COR-L47 (cell line): Measurements from ENCODE around the gene VPS26C.
A peak's percentile ranks its signal among the peaks of the same experiment; 100 is the strongest.
"Not testable (repeated sequence)": the region's sequence is repeated elsewhere in the genome, so short reads cannot be mapped to it uniquely, and the experiment has no call there.

ENCODE experiments used
- DNase-seq: peaks from one replicate; lab custom pipeline; 2025; lab: John Stamatoyannopoulos, UW

VPS26C gene

DNA sequence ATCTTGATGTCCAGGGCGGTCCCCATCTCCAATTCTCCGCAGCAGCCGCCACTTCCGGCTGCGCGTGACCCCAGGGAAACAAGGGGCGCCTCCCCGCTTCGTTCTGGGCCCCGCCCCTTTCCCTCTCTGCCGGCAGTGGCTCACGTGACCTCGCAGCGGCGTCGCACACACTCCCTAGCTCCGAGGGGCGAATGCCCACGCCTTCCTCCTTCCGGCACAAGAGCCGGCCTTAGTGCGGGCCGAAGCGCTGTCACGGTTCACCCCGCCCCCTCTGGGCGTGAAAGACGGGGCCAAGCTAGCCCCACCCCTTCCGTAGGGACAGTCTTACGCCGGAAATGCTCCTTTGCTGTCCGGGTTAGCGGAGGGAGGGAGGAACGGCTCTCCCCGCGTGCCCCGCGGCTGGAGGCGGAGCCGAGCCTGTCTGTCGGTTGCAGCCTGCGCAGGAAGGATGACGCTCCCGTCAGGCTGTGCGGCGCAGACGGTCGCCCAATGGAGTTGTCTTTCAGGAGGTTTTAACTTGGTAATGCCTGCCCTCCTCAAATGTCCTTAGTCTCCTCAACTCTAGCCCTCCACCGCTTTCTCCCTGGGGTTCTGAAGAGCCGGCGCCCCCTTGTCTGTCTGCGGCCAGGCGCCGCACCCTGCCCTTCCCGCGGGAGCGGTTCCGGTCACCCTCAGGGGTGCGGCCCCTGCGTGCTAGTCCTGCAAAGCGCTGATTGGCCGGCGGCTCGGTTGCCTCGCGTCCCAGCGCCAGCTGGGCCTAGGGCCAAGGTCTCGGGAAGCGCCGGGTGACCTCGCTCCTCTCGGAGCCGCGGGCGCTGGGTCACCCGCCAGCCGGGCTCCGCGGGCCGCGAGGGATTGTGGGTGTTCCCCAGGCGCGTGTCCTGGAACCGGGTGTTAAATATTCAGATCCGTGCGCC is at the start of gene VPS26C:
Gene VPS26C, minus strand, starts transcription at position 66 of the 917 bp plus-strand sequence. Its CDS starts 40 bp downstream, at position 26.
- DNase-seq: peak; percentile 99

DNA sequence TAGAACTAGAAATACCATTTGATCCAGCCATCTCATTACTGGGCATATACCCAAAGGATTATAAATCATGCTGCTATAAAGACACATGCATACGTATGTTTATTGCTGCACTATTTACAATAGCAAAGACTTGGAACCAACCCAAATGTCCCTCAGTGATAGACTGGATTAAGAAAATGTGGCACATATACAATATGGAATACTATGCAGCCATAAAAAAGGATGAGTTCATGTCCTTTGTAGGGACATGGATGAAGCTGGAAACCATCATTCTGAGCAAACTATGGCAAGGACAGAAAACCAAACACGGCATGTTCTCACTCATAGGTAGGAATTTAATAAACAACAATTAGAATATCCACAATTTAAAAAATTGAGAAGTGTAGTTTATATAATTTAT is 48.9 kb upstream of the VPS26C start:
- not testable (repeated sequence) for DNase-seq

GRCh38 chr21:37300114-37300751 is 33.1 kb upstream of the VPS26C start:
- no peak for DNase-seq

GRCh38 chr21:37297364-37297763 is 30.2 kb upstream of the VPS26C start:
- no peak for DNase-seq

DNA sequence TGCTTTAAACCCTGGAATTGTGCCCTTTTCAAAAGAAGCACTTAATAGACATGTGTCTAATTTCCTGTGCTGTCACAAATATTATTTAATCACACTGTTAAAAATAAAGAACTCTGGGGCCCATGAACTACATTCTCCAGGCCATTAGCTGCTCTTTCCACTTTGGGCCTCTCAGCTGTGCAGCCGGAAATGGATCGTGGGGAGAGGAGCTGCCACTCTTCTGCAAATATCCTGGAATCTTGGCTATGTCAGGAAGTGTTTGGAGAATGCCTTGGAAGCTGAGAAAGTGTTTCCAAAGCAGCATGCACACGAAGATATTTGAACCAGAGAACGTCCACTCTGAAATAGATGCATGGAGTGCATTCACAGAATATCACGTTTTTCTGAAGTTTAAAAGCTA is 27.5 kb upstream of the VPS26C start:
- DNase-seq: no peak

DNA sequence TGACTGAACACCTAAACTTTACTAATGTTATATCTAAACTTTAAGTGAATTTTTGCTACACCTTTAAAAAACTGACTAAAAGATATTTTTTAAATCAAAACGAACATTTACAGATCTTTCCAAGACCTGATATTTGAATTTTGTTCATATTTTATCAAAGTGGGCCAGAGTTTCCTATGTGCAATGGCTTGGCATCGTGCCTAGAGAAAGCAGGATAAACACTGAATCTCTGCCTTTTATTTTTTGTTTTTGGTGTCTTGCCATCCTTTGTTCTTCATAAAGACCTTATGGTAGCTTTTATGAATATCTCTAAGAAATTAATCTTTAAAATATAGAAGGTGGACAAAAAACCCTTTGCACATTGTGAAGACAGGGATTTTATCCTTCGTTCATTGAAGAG is 25.8 kb upstream of the VPS26C start:
- DNase-seq: no peak

DNA sequence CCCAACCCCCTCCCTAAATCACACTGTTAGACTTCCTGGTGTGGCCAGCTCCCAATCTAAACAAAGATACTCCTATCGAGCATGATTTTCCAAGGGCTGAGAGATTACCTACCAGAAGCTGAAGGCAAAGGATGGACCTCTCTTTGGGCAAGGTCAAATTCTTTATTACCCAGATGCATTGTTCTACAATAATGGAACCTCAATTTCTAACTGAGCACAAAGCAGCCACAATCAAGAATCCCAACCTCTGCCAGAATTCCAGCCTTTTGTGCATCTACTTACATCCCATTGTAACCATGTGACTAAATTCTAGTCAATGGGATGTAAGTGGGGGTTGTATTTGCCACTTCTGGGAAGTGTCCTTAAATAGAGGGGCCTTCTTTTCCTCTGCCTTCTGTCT is 24.9 kb upstream of the VPS26C start:
- DNase-seq: no peak

GRCh38 chr21:37283191-37283710 is 16.1 kb upstream of the VPS26C start:
- DNase-seq: not testable (repeated sequence)

GRCh38 chr21:37282602-37283001 is 15.5 kb upstream of the VPS26C start:
- DNase-seq: not testable (repeated sequence)

GRCh38 chr21:37281993-37282392 is 14.9 kb upstream of the VPS26C start:
- DNase-seq: peak; percentile 47

DNA sequence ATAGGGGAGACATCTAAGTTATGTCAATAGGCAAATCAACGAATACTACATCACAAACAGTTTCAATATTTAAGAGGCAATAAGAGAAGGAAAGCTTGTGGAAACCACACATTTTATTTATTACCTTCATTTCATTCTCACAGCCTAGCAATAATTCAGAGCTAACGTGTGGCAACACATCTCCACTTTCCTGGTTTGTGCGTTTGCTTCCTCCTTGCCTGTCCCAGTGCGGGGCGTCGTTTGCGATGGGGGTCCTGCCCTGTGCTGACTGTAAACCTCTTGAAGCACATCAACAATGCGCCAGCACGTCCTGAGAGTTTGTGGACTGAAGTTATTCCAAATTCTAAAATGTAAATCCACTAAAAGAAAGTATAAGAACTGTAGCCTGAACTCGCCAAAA is 14.4 kb upstream of the VPS26C start:
- DNase-seq: no peak

GRCh38 chr21:37279271-37279670 is 12.1 kb upstream of the VPS26C start:
- not testable (repeated sequence) for DNase-seq

- no peak for DNase-seq
These were observed 11.1 kb upstream of the VPS26C start for GRCh38 chr21:37278199-37278598.

DNA sequence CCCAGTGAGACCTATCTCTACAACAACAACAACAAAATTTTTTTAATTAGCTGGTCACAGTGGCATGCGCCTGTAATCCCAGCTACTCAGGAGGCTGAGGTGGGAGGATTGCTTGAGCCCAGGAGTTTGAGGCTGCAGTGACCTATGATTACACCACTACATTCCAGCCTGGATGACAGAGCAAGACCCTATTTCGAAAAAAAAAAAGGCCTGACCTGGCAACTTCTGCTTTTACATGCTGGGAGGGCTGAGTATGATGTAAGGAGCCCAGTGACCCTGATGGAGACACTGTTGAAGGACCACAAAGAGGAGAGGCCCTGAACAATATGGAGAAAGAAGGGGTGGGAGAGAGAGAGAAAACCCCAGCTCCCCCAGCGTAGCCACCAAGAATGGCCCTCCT is 9.2 kb upstream of the VPS26C start:
- DNase-seq: no peak

DNA sequence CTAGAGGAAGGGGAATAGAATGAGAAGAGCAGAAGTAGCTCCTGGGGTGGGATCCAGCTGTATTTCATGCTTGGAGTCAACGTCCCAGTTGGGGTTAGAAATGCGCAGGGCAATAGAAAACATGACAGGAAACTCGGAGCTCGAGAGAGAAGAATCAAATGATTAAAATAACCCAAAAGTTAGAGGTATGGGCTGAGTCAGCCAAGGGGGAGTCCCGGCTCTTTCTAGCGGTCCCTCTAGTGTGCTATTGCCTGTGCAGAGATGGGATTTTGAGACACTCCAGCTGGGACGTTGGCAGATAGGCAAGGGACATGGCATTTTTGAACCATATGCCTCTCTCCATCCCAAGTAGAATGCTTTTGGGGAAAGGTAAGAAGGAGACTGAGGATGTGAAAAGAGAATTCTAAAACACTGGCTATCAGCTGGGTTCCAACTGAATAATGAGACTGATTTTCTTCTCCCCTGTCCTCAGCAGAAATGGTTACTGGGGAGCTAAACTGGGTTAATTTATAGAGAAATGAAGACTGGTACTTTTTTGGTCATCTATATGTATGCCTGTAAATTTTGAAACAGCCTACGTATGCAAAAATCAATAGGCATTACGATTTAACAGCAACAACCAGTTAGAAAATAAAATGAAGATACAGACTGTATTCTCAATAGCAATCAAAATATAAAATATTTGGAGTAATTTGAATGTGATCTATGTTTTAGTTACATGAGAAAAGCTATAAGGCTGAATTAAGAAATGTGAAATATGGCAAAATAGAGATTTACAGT is 7.0 kb upstream of the VPS26C start:
- DNase-seq: no peak

DNA sequence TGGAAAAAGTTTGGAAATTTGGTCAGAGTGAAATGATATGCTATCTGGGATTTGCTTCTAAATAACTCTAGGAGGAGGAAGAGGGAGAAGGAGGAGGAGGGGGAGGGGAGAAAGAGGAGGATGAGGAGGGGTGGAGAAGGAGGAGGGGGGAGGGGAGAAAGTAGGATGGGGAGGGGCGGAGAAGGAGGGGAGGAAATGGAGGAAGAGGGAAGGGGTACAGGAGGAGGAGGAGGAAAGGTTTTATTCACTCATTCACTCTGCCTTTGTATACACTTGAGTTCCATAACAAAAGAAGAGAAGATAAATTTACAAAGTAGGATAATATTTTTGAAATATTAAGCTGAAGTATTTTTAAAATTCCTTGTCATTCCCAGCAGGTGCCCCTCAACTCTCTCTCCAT is 6.3 kb upstream of the VPS26C start:
- no peak for DNase-seq

DNA sequence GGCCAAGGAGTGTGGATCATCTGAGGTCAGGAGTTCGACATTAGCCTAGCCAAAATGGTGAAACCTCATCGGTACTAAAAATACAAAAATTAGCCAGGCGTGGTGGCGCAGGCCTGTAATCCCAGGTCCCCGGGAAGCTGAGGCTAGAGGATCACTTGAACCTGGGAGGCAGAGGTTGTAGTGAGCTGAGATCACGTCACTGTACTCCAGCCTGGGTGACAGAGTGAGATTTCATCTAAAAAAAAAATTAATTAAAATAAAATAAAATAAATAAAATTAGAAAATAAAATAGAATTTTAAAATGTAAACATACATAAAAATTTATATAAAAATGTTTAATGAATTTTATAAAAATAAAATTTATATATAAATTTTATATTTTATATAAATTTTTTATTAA is 5.8 kb upstream of the VPS26C start:
- no peak for DNase-seq

DNA sequence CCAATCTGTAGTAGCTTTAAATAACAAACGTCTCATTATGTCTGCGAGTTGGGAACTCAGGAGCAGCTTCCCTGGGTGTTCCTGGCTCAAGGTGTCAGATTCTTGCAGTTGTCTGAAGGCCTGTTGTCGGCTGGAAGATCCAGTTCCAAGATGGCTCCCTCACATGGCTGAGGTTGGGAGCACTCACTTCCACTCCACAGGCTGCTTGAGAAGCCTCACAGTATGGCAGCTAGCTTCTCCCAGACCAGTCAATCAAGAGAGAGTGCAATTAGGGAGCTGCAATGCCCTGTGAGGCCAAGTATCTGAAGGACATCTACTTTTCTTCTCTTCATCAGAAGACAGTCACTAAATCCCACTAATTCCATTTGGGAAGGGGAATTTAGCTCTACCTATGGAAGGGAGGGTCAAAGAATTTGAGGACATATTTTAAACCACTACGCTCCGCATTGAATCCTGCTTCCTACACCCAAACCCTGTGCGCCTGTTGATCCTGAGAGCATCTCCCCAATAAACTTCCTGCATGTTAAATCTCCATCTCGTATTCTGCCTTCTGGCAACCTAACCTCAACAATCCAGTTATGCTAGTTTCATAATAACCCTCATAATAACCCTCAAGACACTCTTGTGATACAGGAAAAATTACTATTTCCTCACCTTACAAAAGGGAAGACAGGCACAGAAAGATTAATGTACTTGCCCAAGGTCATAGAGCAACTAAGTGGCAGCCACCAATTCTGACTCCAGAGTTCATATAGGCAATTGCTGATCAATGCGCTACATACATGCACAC is 3.6 kb upstream of the VPS26C start:
- DNase-seq: no peak

- no peak for DNase-seq
These were observed 2.3 kb upstream of the VPS26C start for GRCh38 chr21:37269481-37269880.

GRCh38 chr21:37268186-37268503 is 1.0 kb upstream of the VPS26C start:
- no peak for DNase-seq

DNA sequence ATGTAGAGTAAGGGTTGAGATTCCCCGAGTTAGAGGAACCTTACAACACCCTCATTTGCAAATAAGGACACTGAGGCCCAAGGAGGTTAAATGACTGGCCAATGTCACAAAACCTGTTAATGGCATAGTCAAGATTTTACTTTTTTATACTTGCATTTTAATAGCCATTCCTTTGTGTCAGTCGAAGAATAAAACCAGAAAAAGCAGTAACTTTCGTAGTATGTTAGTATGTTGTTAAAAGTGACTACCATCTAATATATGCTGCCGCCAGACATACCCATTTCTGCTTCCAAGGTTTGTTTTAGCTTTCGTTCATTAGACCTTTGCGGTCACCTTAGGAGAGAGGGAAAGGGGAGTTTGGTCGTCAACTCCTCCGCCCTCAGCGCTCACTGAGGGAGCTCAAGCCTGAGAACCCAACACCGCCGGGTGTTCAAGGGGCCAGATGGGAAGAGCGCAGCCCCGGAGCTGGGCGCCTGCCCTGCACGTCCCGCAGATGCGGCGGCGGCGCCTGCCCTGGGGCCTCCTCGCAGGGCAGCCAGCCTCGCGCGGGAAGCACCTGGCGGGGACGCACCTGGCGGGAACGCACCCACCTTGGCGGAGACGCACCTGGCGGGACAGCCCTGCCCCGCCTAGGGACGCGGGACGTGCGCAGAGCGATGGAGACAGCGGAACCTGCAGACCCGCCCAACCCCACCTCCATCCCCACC is 466 bp downstream of the VPS26C start:
- DNase-seq: peak; percentile 84
